HG02588 (cell line): ENCODE results near the gene CTTNBP2.

Experiments used
- ATAC-seq: cut with Tn5 transposase; IDR thresholded peaks from one replicate; pipeline ENCODE4 v1.9.1; 2021; ENCODE audit warnings: mild to moderate bottlenecking, moderate library complexity; ENCODE audit not compliant: unreplicated experiment

The CTTNBP2 gene

GRCh38 chr7:117873310-117874190, at the start of gene CTTNBP2:
TSS of gene CTTNBP2 (minus strand) at chr7:117873441. CDS start at chr7:117873415, 26 bp downstream.
- no peak for ATAC-seq

- ATAC-seq, result no peak
These were observed 43.1 kb upstream of the CTTNBP2 start for GRCh38 chr7:117916309-117916708.

GRCh38 chr7:117912421-117912820, 39.2 kb upstream of the CTTNBP2 start:
- ATAC-seq, result no peak

GRCh38 chr7:117908031-117908795, 35.0 kb upstream of the CTTNBP2 start:
- no peak for ATAC-seq

DNA sequence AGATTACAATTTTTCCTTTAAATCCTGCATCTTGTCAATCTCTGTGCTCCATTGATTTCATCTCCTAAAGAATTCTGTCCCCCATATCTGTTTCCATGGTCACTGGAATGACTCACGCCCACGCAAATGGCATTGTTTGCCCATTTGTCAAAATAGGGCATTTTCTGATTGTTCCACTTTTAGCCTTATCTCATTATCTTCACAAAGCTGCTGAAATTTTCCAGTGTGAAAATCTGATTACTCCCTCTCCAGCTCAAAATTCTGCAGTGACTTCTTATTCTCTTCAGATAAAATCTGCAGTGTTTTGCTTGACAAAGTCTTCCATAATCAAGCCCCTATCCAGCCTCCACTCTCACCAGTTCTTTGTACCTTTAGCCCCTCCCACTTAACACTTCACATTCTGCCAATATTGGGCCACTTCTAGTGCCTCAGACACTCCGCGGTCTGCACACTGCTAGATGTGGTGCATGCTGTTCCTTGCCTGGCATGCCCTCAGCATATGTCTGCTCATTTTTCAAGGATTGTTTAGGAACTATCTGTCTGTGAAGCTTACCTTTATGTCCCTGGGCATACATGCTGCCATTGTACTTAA, 33.9 kb upstream of the CTTNBP2 start:
- ATAC-seq, result no peak

GRCh38 chr7:117902314-117902889, 29.2 kb upstream of the CTTNBP2 start:
- ATAC-seq, result no peak

- no peak for ATAC-seq
These were observed 28.0 kb upstream of the CTTNBP2 start for GRCh38 chr7:117901089-117901797.

DNA sequence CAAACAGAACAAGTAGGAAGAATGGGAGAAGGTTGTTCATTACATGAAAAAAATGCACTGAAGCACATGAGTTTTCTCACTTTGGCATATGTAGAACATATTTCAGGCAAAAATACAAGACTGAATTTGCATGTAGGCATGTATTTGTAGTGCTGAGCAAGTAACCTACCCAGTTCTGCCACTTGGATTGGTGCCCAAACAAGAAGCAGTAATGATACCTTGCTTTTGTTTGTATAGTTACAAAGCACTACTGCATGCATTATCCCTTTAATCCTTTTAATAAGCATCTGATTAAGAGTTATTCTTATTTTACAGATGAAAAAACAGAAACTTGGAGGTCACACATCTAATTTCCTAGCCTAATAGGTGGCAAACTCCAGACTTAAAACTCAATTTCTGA, 23.1 kb upstream of the CTTNBP2 start:
- no peak for ATAC-seq

DNA sequence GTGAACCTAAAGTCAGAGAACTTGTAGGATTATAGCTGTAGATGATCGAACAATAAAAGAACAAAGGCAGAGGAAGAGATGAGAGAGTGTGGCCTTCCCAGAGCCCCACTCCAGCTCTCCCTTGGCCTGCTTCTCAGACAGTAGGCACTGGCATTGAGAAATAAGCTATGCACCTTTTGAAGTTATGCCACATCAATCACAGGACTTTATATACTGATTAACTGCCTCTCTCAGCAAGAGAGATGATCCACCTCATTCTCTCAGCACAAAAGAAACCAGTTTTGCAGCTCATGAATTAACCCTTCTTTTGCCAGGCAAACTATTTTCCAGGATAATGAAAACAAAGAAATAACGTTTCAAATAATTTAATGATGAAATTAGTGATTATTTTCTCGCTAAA, 22.0 kb upstream of the CTTNBP2 start:
- no peak for ATAC-seq

DNA sequence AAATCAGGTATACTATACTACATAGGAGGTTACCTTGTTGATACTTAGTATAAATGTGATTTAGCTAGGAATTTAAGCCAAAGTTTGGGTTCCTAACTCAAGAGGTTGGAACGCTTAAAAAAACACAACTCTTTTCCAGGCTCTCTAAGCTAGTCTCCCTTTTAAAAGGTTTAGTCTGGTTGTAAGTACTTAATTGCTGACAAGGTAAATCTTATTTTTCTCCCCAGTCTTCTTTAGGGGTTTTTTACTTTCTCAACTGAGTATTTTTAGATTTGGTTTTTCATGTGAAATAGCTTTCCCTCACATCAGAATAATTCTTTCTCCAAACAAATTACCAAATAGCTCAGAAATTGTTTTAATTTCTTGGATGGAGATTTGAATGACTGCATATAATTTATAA, 20.8 kb upstream of the CTTNBP2 start:
- ATAC-seq, result no peak

GRCh38 chr7:117892821-117893220, 19.6 kb upstream of the CTTNBP2 start:
- no peak for ATAC-seq

- no peak for ATAC-seq
These were observed 16.4 kb upstream of the CTTNBP2 start for GRCh38 chr7:117889611-117890010.

GRCh38 chr7:117888627-117889026, 15.4 kb upstream of the CTTNBP2 start:
- ATAC-seq, result no peak

GRCh38 chr7:117882594-117882993, 9.4 kb upstream of the CTTNBP2 start:
- ATAC-seq, result no peak

- ATAC-seq, result no peak
These were observed 3.5 kb upstream of the CTTNBP2 start for GRCh38 chr7:117876761-117877160.

DNA sequence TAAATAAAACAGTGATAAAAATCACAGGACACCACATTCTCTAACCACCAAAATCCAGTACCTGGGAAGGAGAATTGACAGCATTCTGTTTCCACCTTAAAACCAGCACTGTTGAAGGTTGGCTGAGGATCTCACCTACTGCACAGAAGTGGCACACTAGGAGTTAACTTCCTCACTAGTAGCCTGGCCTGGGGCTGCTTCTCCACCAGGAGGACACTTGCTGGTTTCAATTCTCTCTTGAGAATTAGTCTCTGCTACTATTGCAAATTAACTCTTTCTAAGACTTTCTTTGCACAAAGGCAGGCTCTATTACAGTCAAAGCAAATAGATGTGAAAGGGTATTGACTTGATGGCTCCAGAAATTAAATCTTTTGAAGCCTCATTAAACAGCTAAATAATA, 2.3 kb upstream of the CTTNBP2 start:
- no peak for ATAC-seq

GRCh38 chr7:117874191-117874700, 1.0 kb upstream of the CTTNBP2 start:
- ATAC-seq, result no peak

DNA sequence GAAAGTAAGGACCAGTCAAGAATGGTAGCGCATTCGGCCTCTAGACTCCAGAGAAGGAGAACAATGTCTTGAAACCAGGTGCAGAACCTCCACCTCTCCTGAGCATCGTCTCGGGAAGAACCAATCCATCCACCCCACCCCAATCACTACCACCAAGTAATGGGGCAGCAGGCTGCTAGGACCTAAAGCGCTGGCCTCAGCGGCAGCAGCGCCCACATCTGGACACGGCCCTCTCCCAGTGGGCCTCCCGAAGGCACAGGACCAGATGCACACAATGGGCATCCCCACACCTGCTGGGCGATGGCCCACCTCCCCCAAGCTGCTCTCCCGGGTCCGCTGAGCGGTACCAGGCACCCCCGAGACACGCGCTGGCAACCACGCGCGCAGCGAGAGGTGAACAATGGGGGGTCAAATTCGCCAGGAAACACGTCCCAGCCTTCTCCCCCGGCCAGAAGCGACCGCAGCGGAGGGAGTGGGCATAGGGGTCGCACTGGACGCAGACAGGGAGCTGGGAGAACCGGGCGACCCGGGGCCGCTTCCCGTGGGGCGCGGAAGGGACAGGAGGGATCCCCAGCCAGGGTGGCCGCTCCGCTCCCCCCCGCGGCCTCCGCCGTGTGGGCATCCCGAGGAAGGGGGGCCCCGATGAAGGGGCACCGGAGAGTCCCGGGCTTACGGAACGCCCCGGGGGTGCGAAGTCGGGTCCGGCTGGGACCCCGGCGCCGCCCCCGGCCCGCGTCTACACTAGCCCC, 506 bp downstream of the CTTNBP2 start:
- ATAC-seq, result no peak

DNA sequence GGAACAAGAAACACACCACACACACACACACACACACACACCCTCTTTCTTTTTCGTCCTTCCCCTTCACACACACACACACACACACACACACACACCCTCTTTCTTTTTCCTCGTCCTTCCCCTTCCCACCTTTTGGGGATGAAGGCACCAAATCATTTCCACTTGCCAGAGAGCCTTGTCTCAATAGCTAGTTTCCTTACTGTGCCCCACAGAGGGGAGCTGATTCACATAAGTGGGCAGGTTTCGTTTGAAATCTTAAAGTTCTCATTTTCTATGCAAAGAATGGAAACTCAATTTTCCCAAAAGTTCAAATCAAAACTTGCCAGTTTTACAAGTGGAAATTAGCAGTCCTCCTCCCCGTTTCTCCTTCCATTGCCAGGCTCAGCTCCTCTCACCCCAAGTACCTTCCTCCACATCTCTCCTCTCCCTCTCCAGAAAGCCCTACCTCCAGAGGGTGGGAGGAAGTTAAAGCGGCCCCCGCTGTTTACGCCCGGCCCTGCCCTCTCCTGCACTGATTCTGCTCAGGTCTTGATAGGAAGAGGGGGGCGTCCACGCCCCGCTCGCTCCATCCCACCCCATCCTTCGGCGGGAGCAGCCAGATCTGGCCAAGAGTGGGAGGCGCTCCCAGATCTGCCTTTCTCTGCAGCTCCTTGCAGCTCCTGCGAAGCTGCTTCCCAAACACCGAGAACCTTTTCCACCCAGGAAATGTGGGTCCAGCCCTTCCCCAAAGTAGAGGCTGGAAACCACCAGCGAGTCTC, 1.3 kb downstream of the CTTNBP2 start:
- ATAC-seq, result no peak
